HepG2 (cell line): ENCODE data around the gene ABCC9.

Experiments used
- EZH2 ChIP-seq: conservative IDR thresholded peaks from 2 replicates; pipeline ENCODE4 v1.6.1; 2012; ENCODE audit warnings: mild to moderate bottlenecking, low read depth, low read length, moderate library complexity
- GABPB1 ChIP-seq: IDR thresholded peaks from 2 replicates; pipeline ENCODE4 v1.6.1; 2016; ENCODE audit warnings: mild to moderate bottlenecking, missing genetic modification reagents, moderate library complexity, missing compliant biosample characterization
- GATAD2A ChIP-seq: IDR thresholded peaks from 2 replicates; pipeline ENCODE4 v1.6.1; 2016
- MYC ChIP-seq: sonication (generic); formaldehyde crosslinking; IDR thresholded peaks from 2 replicates; pipeline ENCODE4 v1.9.0; 2021; ENCODE audit warnings: missing genetic modification reagents, borderline replicate concordance
- NFATC3 ChIP-seq: sonication (generic); formaldehyde crosslinking; IDR thresholded peaks from 2 replicates; pipeline ENCODE4 v1.5.1; 2020; ENCODE audit warnings: mild to moderate bottlenecking, missing genetic modification reagents
- RFX5 ChIP-seq: IDR thresholded peaks from 2 replicates; pipeline ENCODE4 v1.6.1; 2011; ENCODE audit warnings: low read depth, low read length, improper control_type of control experiment
- ZNF12 ChIP-seq: sonication (generic); formaldehyde crosslinking; IDR thresholded peaks from 2 replicates; pipeline ENCODE4 v1.5.0; 2020; ENCODE audit warnings: missing genetic modification reagents
- ZNF282 ChIP-seq: fragments of 450-650 bp; IDR thresholded peaks from 2 replicates; pipeline ENCODE4 v1.6.1; 2018; ENCODE audit not compliant: partially characterized antibody
- ZNF619 ChIP-seq: sonication (generic); formaldehyde crosslinking; IDR thresholded peaks from 2 replicates; pipeline ENCODE4 v1.4.0; 2020; ENCODE audit warnings: mild to moderate bottlenecking, missing genetic modification reagents
- TF ChIP-seq, protein P1 (sequence below): sonication (generic); formaldehyde crosslinking; IDR thresholded peaks from 2 replicates; pipeline ENCODE4 v1.5.0; 2020; ENCODE audit warnings: mild to moderate bottlenecking, missing genetic modification reagents, moderate library complexity
- TF ChIP-seq, protein P2 (sequence below): IDR thresholded peaks from 2 replicates; pipeline ENCODE4 v1.6.1; 2016; ENCODE audit warnings: missing compliant biosample characterization, missing genetic modification reagents, borderline replicate concordance
- TF ChIP-seq, protein P3 (sequence below): sonication (generic); formaldehyde crosslinking; IDR thresholded peaks from 2 replicates; pipeline ENCODE4 v1.4.0; 2020; ENCODE audit warnings: missing genetic modification reagents
- TF ChIP-seq, protein P4 (sequence below): sonication (generic); formaldehyde crosslinking; IDR thresholded peaks from 2 replicates; pipeline ENCODE4 v1.5.1; 2020; ENCODE audit warnings: missing genetic modification reagents, mild to moderate bottlenecking, borderline replicate concordance
- TF ChIP-seq, protein P5 (sequence below): IDR thresholded peaks from 2 replicates; pipeline ENCODE4 v1.6.1; 2012; ENCODE audit warnings: low read length, improper control_type of control experiment

DNA sequence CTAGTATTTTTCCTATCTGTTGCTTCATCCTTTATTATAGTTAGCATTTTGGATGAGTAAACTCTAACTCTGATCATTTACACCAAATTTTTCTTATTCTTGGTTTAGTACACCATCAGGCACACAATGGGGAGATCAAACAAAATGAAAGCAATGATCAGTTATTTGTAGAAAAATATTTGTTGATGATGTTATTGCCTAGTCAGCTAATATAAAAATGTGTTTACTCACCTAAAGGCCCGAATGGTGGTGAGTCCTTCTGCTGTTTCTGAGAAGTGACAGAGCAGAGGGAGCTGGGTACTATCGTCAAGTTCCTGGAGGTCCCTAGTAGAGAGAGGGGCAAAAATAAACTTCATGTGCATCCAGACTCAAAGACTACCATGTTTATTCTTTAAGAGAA, 103.4 kb downstream of the ABCC9 start:
- TF ChIP-seq, protein P1, sequence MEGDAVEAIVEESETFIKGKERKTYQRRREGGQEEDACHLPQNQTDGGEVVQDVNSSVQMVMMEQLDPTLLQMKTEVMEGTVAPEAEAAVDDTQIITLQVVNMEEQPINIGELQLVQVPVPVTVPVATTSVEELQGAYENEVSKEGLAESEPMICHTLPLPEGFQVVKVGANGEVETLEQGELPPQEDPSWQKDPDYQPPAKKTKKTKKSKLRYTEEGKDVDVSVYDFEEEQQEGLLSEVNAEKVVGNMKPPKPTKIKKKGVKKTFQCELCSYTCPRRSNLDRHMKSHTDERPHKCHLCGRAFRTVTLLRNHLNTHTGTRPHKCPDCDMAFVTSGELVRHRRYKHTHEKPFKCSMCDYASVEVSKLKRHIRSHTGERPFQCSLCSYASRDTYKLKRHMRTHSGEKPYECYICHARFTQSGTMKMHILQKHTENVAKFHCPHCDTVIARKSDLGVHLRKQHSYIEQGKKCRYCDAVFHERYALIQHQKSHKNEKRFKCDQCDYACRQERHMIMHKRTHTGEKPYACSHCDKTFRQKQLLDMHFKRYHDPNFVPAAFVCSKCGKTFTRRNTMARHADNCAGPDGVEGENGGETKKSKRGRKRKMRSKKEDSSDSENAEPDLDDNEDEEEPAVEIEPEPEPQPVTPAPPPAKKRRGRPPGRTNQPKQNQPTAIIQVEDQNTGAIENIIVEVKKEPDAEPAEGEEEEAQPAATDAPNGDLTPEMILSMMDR (CRISPR knock-in tag), result no peak
- TF ChIP-seq, protein P2, sequence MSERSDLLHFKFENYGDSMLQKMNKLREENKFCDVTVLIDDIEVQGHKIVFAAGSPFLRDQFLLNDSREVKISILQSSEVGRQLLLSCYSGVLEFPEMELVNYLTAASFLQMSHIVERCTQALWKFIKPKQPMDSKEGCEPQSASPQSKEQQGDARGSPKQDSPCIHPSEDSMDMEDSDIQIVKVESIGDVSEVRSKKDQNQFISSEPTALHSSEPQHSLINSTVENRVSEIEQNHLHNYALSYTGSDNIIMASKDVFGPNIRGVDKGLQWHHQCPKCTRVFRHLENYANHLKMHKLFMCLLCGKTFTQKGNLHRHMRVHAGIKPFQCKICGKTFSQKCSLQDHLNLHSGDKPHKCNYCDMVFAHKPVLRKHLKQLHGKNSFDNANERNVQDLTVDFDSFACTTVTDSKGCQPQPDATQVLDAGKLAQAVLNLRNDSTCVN, result no peak
- TF ChIP-seq, protein P3, sequence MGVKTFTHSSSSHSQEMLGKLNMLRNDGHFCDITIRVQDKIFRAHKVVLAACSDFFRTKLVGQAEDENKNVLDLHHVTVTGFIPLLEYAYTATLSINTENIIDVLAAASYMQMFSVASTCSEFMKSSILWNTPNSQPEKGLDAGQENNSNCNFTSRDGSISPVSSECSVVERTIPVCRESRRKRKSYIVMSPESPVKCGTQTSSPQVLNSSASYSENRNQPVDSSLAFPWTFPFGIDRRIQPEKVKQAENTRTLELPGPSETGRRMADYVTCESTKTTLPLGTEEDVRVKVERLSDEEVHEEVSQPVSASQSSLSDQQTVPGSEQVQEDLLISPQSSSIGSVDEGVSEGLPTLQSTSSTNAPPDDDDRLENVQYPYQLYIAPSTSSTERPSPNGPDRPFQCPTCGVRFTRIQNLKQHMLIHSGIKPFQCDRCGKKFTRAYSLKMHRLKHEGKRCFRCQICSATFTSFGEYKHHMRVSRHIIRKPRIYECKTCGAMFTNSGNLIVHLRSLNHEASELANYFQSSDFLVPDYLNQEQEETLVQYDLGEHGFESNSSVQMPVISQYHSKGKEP (CRISPR knock-in tag), result no peak
- no peak for TF ChIP-seq ZNF619
- no peak for TF ChIP-seq ZNF282
- TF ChIP-seq GABPB1 (CRISPR knock-in tag), result no peak
- TF ChIP-seq, protein P4, sequence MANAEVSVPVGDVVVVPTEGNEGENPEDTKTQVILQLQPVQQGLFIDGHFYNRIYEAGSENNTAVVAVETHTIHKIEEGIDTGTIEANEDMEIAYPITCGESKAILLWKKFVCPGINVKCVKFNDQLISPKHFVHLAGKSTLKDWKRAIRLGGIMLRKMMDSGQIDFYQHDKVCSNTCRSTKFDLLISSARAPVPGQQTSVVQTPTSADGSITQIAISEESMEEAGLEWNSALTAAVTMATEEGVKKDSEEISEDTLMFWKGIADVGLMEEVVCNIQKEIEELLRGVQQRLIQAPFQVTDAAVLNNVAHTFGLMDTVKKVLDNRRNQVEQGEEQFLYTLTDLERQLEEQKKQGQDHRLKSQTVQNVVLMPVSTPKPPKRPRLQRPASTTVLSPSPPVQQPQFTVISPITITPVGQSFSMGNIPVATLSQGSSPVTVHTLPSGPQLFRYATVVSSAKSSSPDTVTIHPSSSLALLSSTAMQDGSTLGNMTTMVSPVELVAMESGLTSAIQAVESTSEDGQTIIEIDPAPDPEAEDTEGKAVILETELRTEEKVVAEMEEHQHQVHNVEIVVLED, result no peak
- TF ChIP-seq NFATC3 (CRISPR knock-in tag), result no peak
- no peak for TF ChIP-seq RFX5
- TF ChIP-seq, protein P5, sequence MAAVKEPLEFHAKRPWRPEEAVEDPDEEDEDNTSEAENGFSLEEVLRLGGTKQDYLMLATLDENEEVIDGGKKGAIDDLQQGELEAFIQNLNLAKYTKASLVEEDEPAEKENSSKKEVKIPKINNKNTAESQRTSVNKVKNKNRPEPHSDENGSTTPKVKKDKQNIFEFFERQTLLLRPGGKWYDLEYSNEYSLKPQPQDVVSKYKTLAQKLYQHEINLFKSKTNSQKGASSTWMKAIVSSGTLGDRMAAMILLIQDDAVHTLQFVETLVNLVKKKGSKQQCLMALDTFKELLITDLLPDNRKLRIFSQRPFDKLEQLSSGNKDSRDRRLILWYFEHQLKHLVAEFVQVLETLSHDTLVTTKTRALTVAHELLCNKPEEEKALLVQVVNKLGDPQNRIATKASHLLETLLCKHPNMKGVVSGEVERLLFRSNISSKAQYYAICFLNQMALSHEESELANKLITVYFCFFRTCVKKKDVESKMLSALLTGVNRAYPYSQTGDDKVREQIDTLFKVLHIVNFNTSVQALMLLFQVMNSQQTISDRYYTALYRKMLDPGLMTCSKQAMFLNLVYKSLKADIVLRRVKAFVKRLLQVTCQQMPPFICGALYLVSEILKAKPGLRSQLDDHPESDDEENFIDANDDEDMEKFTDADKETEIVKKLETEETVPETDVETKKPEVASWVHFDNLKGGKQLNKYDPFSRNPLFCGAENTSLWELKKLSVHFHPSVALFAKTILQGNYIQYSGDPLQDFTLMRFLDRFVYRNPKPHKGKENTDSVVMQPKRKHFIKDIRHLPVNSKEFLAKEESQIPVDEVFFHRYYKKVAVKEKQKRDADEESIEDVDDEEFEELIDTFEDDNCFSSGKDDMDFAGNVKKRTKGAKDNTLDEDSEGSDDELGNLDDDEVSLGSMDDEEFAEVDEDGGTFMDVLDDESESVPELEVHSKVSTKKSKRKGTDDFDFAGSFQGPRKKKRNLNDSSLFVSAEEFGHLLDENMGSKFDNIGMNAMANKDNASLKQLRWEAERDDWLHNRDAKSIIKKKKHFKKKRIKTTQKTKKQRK, result no peak
- TF ChIP-seq EZH2, result no peak
- no peak for TF ChIP-seq MYC (CRISPR knock-in tag)
- TF ChIP-seq ZNF12, result no peak
- no peak for TF ChIP-seq GATAD2A (CRISPR knock-in tag)
